ENCODE results near the gene CCDC57. TPM values are rescaled to one million over a fixed set of nuclear protein-coding genes. Genes with fewer than 3 reads are reported as not detected.

Gene CCDC57
- total RNA-seq, 1 donor from 2014 or later = 40.7 TPM

GRCh38 chr17:82154881-82155331 is 57.7 kb downstream of the CCDC57 start:
- H3K27ac Mint-ChIP-seq (ENCODE audit: unreplicated experiment) = no peak overlapping the region
- no peaks in the 10 kb centered on the region for H3K27me3 Mint-ChIP-seq (ENCODE audit: unreplicated experiment)
- peaks cover 4% of the 10 kb centered on the region for H3K4me1 Mint-ChIP-seq (ENCODE audit: low read depth, unreplicated experiment)
- H3K4me3 Mint-ChIP-seq (ENCODE audit: unreplicated experiment) = no peak overlapping the region
- TF ChIP-seq CTCF (IDR thresholded peaks at IDR 0.05; ENCODE audit: partially characterized antibody, unreplicated experiment) = no peak
- peaks cover 2% of the 10 kb centered on the region for H3K36me3 Mint-ChIP-seq (ENCODE audit: unreplicated experiment)
- no peak for DNase-seq
- H3K9me3 Mint-ChIP-seq (ENCODE audit: unreplicated experiment) = no peaks in the 10 kb centered on the region

GRCh38 chr17:82153745-82154375 is 58.8 kb downstream of the CCDC57 start:
- Mint-ChIP-seq H3K4me3 (ENCODE audit: unreplicated experiment) (no peak overlapping the region), H3K27ac (ENCODE audit: unreplicated experiment) (no peak overlapping the region)

GRCh38 chr17:82153295-82153691 is 59.3 kb downstream of the CCDC57 start:
- Mint-ChIP-seq H3K27ac (ENCODE audit: unreplicated experiment) (no peak overlapping the region), H3K27me3 (ENCODE audit: unreplicated experiment) (no peaks in the 10 kb centered on the region), H3K4me3 (ENCODE audit: unreplicated experiment) (no peak overlapping the region), H3K9me3 (ENCODE audit: unreplicated experiment) (peaks cover 3% of the 10 kb centered on the region), H3K36me3 (ENCODE audit: unreplicated experiment) (no peaks in the 10 kb centered on the region), H3K4me1 (ENCODE audit: low read depth, unreplicated experiment) (peaks cover 4% of the 10 kb centered on the region)
- no peak for TF ChIP-seq CTCF (IDR thresholded peaks at IDR 0.05; ENCODE audit: partially characterized antibody, unreplicated experiment)
- DNase-seq = no peak

More at GRCh38 chr17:82153745-82154375, 58.8 kb downstream of the CCDC57 start:
- peaks cover 3% of the 10 kb centered on the region for H3K9me3 Mint-ChIP-seq (ENCODE audit: unreplicated experiment)
- TF ChIP-seq CTCF (IDR thresholded peaks at IDR 0.05; ENCODE audit: partially characterized antibody, unreplicated experiment) = peak; percentile 92
- no peaks in the 10 kb centered on the region for H3K27me3 Mint-ChIP-seq (ENCODE audit: unreplicated experiment)
- no peaks in the 10 kb centered on the region for H3K36me3 Mint-ChIP-seq (ENCODE audit: unreplicated experiment)
- H3K4me1 Mint-ChIP-seq (ENCODE audit: low read depth, unreplicated experiment) = peaks cover 4% of the 10 kb centered on the region
- DNase-seq = peak; percentile 90

GRCh38 chr17:82152556-82153294 is 59.9 kb downstream of the CCDC57 start:
- Mint-ChIP-seq H3K4me3 (ENCODE audit: unreplicated experiment) (no peak overlapping the region), H3K27ac (ENCODE audit: unreplicated experiment) (no peak overlapping the region), H3K4me1 (ENCODE audit: low read depth, unreplicated experiment) (peaks cover 4% of the 10 kb centered on the region), H3K9me3 (ENCODE audit: unreplicated experiment) (peaks cover 3% of the 10 kb centered on the region), H3K36me3 (ENCODE audit: unreplicated experiment) (no peaks in the 10 kb centered on the region), H3K27me3 (ENCODE audit: unreplicated experiment) (no peaks in the 10 kb centered on the region)
- DNase-seq = no peak
- no peak for TF ChIP-seq CTCF (IDR thresholded peaks at IDR 0.05; ENCODE audit: partially characterized antibody, unreplicated experiment)

GRCh38 chr17:82152114-82152513 is 60.5 kb downstream of the CCDC57 start:
- Mint-ChIP-seq H3K27ac (ENCODE audit: unreplicated experiment) (no peak overlapping the region), H3K27me3 (ENCODE audit: unreplicated experiment) (no peaks in the 10 kb centered on the region), H3K4me3 (ENCODE audit: unreplicated experiment) (no peak overlapping the region), H3K4me1 (ENCODE audit: low read depth, unreplicated experiment) (peaks cover 4% of the 10 kb centered on the region), H3K36me3 (ENCODE audit: unreplicated experiment) (no peaks in the 10 kb centered on the region), H3K9me3 (ENCODE audit: unreplicated experiment) (peaks cover 3% of the 10 kb centered on the region)
- no peak for TF ChIP-seq CTCF (IDR thresholded peaks at IDR 0.05; ENCODE audit: partially characterized antibody, unreplicated experiment)
- DNase-seq = no peak
